ENCODE measurements around the gene SLITRK6. TPM values are rescaled to one million over a fixed set of nuclear protein-coding genes. Genes with fewer than 3 reads are reported as not detected.

Gene SLITRK6
- total and polyA plus RNA-seq, 2 of the 8 experiments (the other 6 are each of a cell fraction or from before 2014, with no cell fraction given) = 0.11 to 0.17 TPM

GRCh38 chr13:85785205-85785604 lies 14.0 kb downstream of the SLITRK6 start (continued):
- TF ChIP-seq CTBP2 (IDR thresholded peaks at IDR 0.05; ENCODE audit: borderline replicate concordance, insufficient read depth, insufficient read length, low read length) = no peak

Data from H1 (cell line).